ENCODE results near the gene OR2L8. TPM values are rescaled to one million over a fixed set of nuclear protein-coding genes. Genes with fewer than 3 reads are reported as not detected.

The OR2L8 gene
- 5.0 TPM for total RNA-seq

GRCh38 chr1:247948558-247948957 is at the start of gene OR2L8:
Gene OR2L8 (plus strand): TSS chr1:247948858. CDS start chr1:247948858, 0 bp downstream.

DNA sequence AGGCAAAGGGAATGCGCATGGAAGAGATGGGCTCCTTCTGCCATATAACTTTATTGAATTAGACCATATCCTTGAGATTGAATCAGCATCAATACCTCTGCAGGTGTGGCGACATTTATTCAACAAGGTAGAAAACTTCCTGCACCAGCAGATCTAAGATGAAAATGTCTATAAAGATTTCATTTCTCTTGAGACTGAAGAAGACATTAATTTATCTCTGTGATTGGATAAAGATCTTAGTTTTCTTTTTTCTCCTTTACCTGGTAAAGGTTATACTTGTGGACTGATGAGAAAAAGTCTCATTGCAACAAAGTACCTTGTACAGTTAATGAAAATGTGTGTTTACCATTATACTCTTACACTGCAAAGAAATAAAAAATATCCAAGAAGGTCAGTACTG is 28.7 kb upstream of the OR2L8 start, which contains the start of gene OR2T8:
TSS of gene OR2T8 (plus strand) at position 301 of the 400 bp plus-strand sequence. CDS start 766 bp downstream, outside the sequence.

GRCh38 chr1:247924868-247925267 is 23.8 kb upstream of the OR2L8 start, which contains the start of gene OR2AJ1:
Gene OR2AJ1 (plus strand): TSS chr1:247924889. CDS start chr1:247933769, 8,880 bp downstream.

GRCh38 chr1:247964933-247965332 is 16.3 kb downstream of the OR2L8 start, which contains the start of gene OR2AK2:
Gene OR2AK2 (plus strand): TSS chr1:247965233. CDS start chr1:247965377, 144 bp downstream.

Small RNA genes lying within 50 kb of the gene (small RNA-seq; reads per million reads assigned to genes)
- not detected for gene RF00019 (ENCODE audit: low replicate concordance)

Other genes starting within 250 kb of the OR2L8 start
- not detected for gene OR6F1, start 232.2 kb upstream of the OR2L8 start, total RNA-seq
- gene OR14K1, start 210.2 kb upstream of the OR2L8 start, total RNA-seq = 0.94 TPM
- not detected for gene OR14A2, start 200.7 kb upstream of the OR2L8 start, total RNA-seq
- gene OR1C1, start 188.3 kb upstream of the OR2L8 start, total RNA-seq = not detected
- gene OR14A16, start 124.7 kb upstream of the OR2L8 start, total RNA-seq = not detected
- gene OR11L1, start 107.0 kb upstream of the OR2L8 start, total RNA-seq = not detected
- 5.3 TPM for gene TRIM58, start 91.7 kb upstream of the OR2L8 start, total RNA-seq
- gene OR2W3, start 53.3 kb upstream of the OR2L8 start, total RNA-seq = 6.3 TPM
- 0.94 TPM for gene OR2T8, start 28.6 kb upstream of the OR2L8 start, total RNA-seq
- not detected for gene OR2AJ1, start 24.0 kb upstream of the OR2L8 start, total RNA-seq
- 6.6 TPM for gene OR2AK2, start 16.4 kb downstream of the OR2L8 start, total RNA-seq
- 3.1 TPM for gene OR2L5, start 64.8 kb downstream of the OR2L8 start, total RNA-seq
- gene OR2L2, start 81.2 kb downstream of the OR2L8 start, total RNA-seq = 1.6 TPM
- gene OR2L3, start 98.0 kb downstream of the OR2L8 start, total RNA-seq = 2.8 TPM
- gene OR2L13, start 146.3 kb downstream of the OR2L8 start, total RNA-seq = 1.9 TPM
- not detected for gene OR2M5, start 196.3 kb downstream of the OR2L8 start, total RNA-seq
- gene OR2M2, start 226.0 kb downstream of the OR2L8 start, total RNA-seq = not detected
- 0.63 TPM for gene OR2M3, start 248.4 kb downstream of the OR2L8 start, total RNA-seq

Measured in parietal lobe (tissue), 2 donors.